ENCODE data around the gene FGF13. TPM values are rescaled to one million over a fixed set of nuclear protein-coding genes. Genes with fewer than 3 reads are reported as not detected.

FGF13 gene
- total RNA-seq, 1 experiment from 2014 or later, result 17.1 TPM

GRCh38 chrX:138704101-138704500 lies 7.4 kb downstream of the FGF13 start:
- no peak overlapping the region for H3T11ph ChIP-seq (ENCODE audit: low read length)
- no peak overlapping the region for H2AFZ ChIP-seq (ENCODE audit: low read length)
- no peak overlapping the region for H2BK5ac ChIP-seq (ENCODE audit: insufficient read length, low read length)
- no peak overlapping the region for H3K18ac ChIP-seq (ENCODE audit: insufficient read length, low read depth, low read length)
- no peak overlapping the region for H2AK5ac ChIP-seq (ENCODE audit: insufficient read length, low read length)
- H2BK20ac ChIP-seq (ENCODE audit: low read depth, low read length, poor library complexity, severe bottlenecking), result no peak overlapping the region
- H3K79me2 ChIP-seq (ENCODE audit: insufficient read depth, low read length), result peaks cover 4% of the 10 kb centered on the region; the same call in 1 of the 2 replicates
- H3K56ac ChIP-seq (ENCODE audit: insufficient read length, low read depth, low read length), result no peak overlapping the region
- Mint-ChIP-seq H3K27ac (no peak overlapping the region), H3K27me3 (ENCODE audit: low read depth) (no peaks in the 10 kb centered on the region), H3K4me3 (no peak overlapping the region), H3K36me3 (ENCODE audit: insufficient read depth in 1 of 3, low read depth in 3 of 3) (peaks cover 17 to 23% (median 19%) of the 10 kb centered on the region in 3 experiments; a peak in 6 of 7 replicates), H3K4me1 (peaks cover 1 to 4% of the 10 kb centered on the region in 2 experiments; a peak in 3 of 4 replicates), H3K9me3 (peaks cover 0 to 32% of the 10 kb centered on the region in 2 experiments; a peak in 2 of 5 replicates)
- no peak overlapping the region for H4K91ac ChIP-seq (ENCODE audit: insufficient read length, low read depth, low read length)
- no peaks in the 10 kb centered on the region for H3K4me1 ChIP-seq (ENCODE audit: insufficient read depth, low read length)
- no peak overlapping the region for H3K4ac ChIP-seq (ENCODE audit: low read depth, low read length)
- no peak overlapping the region for H3K9ac ChIP-seq (ENCODE audit: extremely low read depth, insufficient read length, low read length)
- no peak for TF ChIP-seq CTCF (conservative IDR thresholded peaks at IDR 0.05)
- H3K27ac ChIP-seq (ENCODE audit: insufficient read length, low read depth, low read length), result no peak overlapping the region
- H3K79me1 ChIP-seq (ENCODE audit: insufficient read depth, low read depth, low read length, poor library complexity, severe bottlenecking), result no peaks in the 10 kb centered on the region
- no peaks in the 10 kb centered on the region for H3K27me3 ChIP-seq (ENCODE audit: insufficient read depth, low read length)
- H3K14ac ChIP-seq (ENCODE audit: insufficient read depth, low read length), result no peak overlapping the region
- no peak for DNase-seq
- H3K9me3 ChIP-seq (ENCODE audit: control insufficient read depth, low read depth, low read length), result no peaks in the 10 kb centered on the region
- no peak overlapping the region for H2BK120ac ChIP-seq (ENCODE audit: low read depth, low read length, poor library complexity, severe bottlenecking)
- WGBS (ENCODE audit: extremely low coverage, insufficient read length, low lambda C conversion rate), result no CpG with 5 or more reads among the region's 3 CpGs
- no peaks in the 10 kb centered on the region for H3K23me2 ChIP-seq (ENCODE audit: insufficient read length, low read depth, low read length, poor library complexity, severe bottlenecking)
- no peak overlapping the region for H2BK15ac ChIP-seq (ENCODE audit: low read depth, low read length)
- no peak overlapping the region for H4K5ac ChIP-seq (ENCODE audit: insufficient read length, low read depth, low read length)
- no peaks in the 10 kb centered on the region for H4K20me1 ChIP-seq (ENCODE audit: control insufficient read depth, insufficient read depth, insufficient read length)
- no peak overlapping the region for H2BK12ac ChIP-seq (ENCODE audit: insufficient read length, low read depth, low read length)
- H3K23ac ChIP-seq (ENCODE audit: insufficient read length, low read depth, low read length), result no peak overlapping the region
- H3K4me2 ChIP-seq (ENCODE audit: insufficient read depth, insufficient read length, low read length), result no peak overlapping the region
- no peak overlapping the region for H4K8ac ChIP-seq (replicated peaks; ENCODE audit: insufficient read length, low read depth, low read length)
